Measurements from ENCODE around the gene PIK3CA. TPM values are rescaled to one million over a fixed set of nuclear protein-coding genes. Genes with fewer than 3 reads are reported as not detected.
A peak's percentile ranks its signal among the peaks of the same experiment; 100 is the strongest.
"Not testable (repeated sequence)": the region's sequence is repeated elsewhere in the genome, so short reads cannot be mapped to it uniquely, and the experiment has no call there.

Gene PIK3CA
- total and polyA plus RNA-seq, 2 donors (not counting 3 experiments of a cell fraction or from before 2014, with no cell fraction given), result 4.2 to 25.8 TPM

DNA sequence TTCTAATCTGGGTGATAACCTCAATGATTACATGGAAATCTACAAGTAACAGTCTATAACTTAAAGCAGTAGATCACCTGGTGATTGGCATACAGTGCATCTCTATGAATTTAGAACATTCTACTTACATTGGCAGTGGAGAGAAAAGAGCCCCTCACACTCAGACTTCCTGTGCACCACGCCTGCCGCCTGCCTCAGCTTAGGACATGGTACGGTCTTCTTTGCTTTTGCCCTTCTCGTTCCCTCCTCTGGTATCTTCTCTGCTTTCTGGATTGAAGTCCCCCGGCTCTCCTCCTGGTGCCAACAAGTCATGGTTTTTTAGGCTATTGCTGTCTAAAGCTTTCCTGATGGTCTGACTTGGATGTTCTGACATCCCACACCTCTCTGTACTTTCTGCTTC, 110.7 kb downstream of the PIK3CA start:
- DNase-seq (ENCODE audit: low read depth, low spot score), result no peak
- no peak overlapping the region for H3K9ac ChIP-seq (replicated peaks; ENCODE audit: extremely low read depth, insufficient read depth, low read length)
- dilution Hi-C loops (cut with MboI; ENCODE audit: extremely low pct_ligation_motif_present, low sequenced_read_pairs) (no loop called here), intact Hi-C loops (cut with micrococcal nuclease) (no loop called here)
- H3K4me3 ChIP-seq (replicated peaks in 1 of 3; ENCODE audit: insufficient read depth in 1 of 3, low read depth in 1 of 3, low read length in 3 of 3), result no peak overlapping the region
- TF ChIP-seq POLR2A (IDR thresholded peaks at IDR 0.05; ENCODE audit: low read depth, low read length) (no peak), EZH2 (IDR thresholded peaks at IDR 0.05; ENCODE audit: borderline replicate concordance, low read depth, low read length, severe bottlenecking) (no peak), POLR2AphosphoS5 (IDR thresholded peaks at IDR 0.05; ENCODE audit: insufficient read depth, low read depth, low read length) (no peak), JUN (IDR thresholded peaks at IDR 0.05; ENCODE audit: borderline replicate concordance, insufficient read depth, insufficient read length, low read depth) (no peak), GATA2 (IDR thresholded peaks at IDR 0.05; ENCODE audit: insufficient read depth, insufficient read length, low read depth, low read length) (no peak), FOS (IDR thresholded peaks at IDR 0.05; ENCODE audit: borderline replicate concordance, insufficient read depth, low read length) (no peak), MYC (IDR thresholded peaks at IDR 0.05; ENCODE audit: low read depth, low read length) (no peak)
- TF ChIP-seq, protein P1, sequence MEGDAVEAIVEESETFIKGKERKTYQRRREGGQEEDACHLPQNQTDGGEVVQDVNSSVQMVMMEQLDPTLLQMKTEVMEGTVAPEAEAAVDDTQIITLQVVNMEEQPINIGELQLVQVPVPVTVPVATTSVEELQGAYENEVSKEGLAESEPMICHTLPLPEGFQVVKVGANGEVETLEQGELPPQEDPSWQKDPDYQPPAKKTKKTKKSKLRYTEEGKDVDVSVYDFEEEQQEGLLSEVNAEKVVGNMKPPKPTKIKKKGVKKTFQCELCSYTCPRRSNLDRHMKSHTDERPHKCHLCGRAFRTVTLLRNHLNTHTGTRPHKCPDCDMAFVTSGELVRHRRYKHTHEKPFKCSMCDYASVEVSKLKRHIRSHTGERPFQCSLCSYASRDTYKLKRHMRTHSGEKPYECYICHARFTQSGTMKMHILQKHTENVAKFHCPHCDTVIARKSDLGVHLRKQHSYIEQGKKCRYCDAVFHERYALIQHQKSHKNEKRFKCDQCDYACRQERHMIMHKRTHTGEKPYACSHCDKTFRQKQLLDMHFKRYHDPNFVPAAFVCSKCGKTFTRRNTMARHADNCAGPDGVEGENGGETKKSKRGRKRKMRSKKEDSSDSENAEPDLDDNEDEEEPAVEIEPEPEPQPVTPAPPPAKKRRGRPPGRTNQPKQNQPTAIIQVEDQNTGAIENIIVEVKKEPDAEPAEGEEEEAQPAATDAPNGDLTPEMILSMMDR (IDR thresholded peaks at IDR 0.05; ENCODE audit: extremely low read depth in 1 of 2, insufficient read depth in 1 of 2, low read depth in 1 of 2, low read length in 2 of 2), result no peak
- TF ChIP-seq, protein P2, sequence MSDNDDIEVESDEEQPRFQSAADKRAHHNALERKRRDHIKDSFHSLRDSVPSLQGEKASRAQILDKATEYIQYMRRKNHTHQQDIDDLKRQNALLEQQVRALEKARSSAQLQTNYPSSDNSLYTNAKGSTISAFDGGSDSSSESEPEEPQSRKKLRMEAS (IDR thresholded peaks at IDR 0.05; ENCODE audit: insufficient read depth, insufficient read length), result no peak
- no peaks in the 10 kb centered on the region for H3K9me1 ChIP-seq (replicated peaks; ENCODE audit: control insufficient read depth, extremely low read depth, insufficient read depth, low read length)
- no peaks in the 10 kb centered on the region for H3K9me3 ChIP-seq (replicated peaks; ENCODE audit: control insufficient read depth, insufficient read depth, low read length)
- BruUV-seq (replicated peaks), result no TSS peak
- no peak overlapping the region for H3K27ac ChIP-seq (ENCODE audit: insufficient read depth, low read depth, low read length)
- H4K20me1 ChIP-seq (replicated peaks; ENCODE audit: control insufficient read depth, extremely low read depth, insufficient read depth, low read length), result no peaks in the 10 kb centered on the region
- H3K79me2 ChIP-seq (ENCODE audit: control insufficient read depth, insufficient read depth, low read length), result no peaks in the 10 kb centered on the region
- POLR2A ChIA-PET, result no interaction called here
- H3K36me3 ChIP-seq (ENCODE audit: control insufficient read depth in 2 of 2, extremely low read depth in 1 of 2, insufficient read depth in 2 of 2, low read length in 2 of 2), result no peaks in the 10 kb centered on the region
- H3K27me3 ChIP-seq (ENCODE audit: control insufficient read depth in 2 of 2, insufficient read depth in 2 of 2, low read length in 2 of 2), result no peaks in the 10 kb centered on the region
- no peaks in the 10 kb centered on the region for H3K4me1 ChIP-seq (ENCODE audit: control insufficient read depth, extremely low read depth, insufficient read depth, low read length)
- FAIRE-seq, result no peak
- CTCF ChIA-PET, result no interaction called here
- H3K4me2 ChIP-seq (ENCODE audit: insufficient read depth, low read length), result no peak overlapping the region
- no peak overlapping the region for H2AFZ ChIP-seq (ENCODE audit: low read depth, low read length)

DNA sequence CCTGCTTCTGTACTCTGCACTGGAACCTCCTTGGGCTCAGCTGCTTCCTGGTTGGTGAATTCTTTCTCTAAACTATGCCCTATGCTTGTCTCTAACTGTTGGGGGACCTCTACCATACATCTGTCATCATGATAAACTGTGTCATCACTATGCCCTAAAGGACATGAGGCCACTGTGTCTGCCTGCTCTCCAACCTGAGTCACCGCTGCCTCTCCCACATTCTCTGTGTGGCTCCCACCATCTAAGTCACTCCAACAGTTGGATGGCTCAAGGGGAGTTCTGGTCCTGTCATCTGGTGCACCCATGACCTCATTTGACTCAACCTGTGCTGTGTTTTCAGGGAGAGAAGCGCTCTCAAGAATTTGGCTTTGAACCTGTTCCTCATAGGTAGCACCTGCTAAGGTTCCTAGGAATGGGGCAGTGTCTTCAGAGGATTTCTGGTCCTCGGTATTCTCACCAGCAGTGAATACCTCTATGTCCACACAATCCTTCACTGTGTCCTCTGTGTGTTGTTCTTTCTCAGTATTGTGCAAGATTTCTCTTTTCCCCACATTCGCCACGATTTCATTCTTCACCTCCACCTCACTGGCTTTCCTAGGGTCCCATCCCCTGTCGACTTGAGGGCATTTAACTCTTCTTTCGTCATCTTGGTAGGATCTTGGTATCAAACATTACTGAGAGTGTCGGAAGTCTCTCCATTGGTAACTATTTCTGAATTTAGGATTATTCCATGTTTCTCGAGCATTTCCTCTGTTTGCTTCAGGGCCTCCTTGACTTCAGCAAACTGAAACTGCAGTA, 112.0 kb downstream of the PIK3CA start:
- FAIRE-seq; CTCF ChIA-PET; H3K36me3 ChIP-seq (ENCODE audit: control insufficient read depth in 2 of 2, extremely low read depth in 1 of 2, insufficient read depth in 2 of 2, low read length in 2 of 2); dilution Hi-C loops (cut with MboI; ENCODE audit: extremely low pct_ligation_motif_present, low sequenced_read_pairs); H3K4me1 ChIP-seq (ENCODE audit: control insufficient read depth, extremely low read depth, insufficient read depth, low read length); H2AFZ ChIP-seq (ENCODE audit: low read depth, low read length); H3K4me3 ChIP-seq (replicated peaks in 1 of 3; ENCODE audit: insufficient read depth in 1 of 3, low read depth in 1 of 3, low read length in 3 of 3); H3K9me3 ChIP-seq (replicated peaks; ENCODE audit: control insufficient read depth, insufficient read depth, low read length); H3K79me2 ChIP-seq (ENCODE audit: control insufficient read depth, insufficient read depth, low read length); DNase-seq (ENCODE audit: low read depth, low spot score); H4K20me1 ChIP-seq (replicated peaks; ENCODE audit: control insufficient read depth, extremely low read depth, insufficient read depth, low read length); H3K27me3 ChIP-seq (ENCODE audit: control insufficient read depth in 2 of 2, insufficient read depth in 2 of 2, low read length in 2 of 2); intact Hi-C loops (cut with micrococcal nuclease); H3K9ac ChIP-seq (replicated peaks; ENCODE audit: extremely low read depth, insufficient read depth, low read length); H3K27ac ChIP-seq (ENCODE audit: insufficient read depth, low read depth, low read length); POLR2A ChIA-PET; H3K9me1 ChIP-seq (replicated peaks; ENCODE audit: control insufficient read depth, extremely low read depth, insufficient read depth, low read length); BruUV-seq (replicated peaks): not testable (repeated sequence)
- peak overlapping the region; percentile 78 for H3K4me2 ChIP-seq (ENCODE audit: insufficient read depth, low read length)

All from endothelial cell of umbilical vein (primary cell).